GM23338 (cell line): ENCODE measurements around the gene NPPA. TPM values are rescaled to one million over a fixed set of nuclear protein-coding genes. Genes with fewer than 3 reads are reported as not detected.

ENCODE experiments used
- ATAC-seq: fragments of 200-7000 bp; cut with Tn5 transposase; 3 replicates; pipeline ENCODE4 v1.9.1; 2020
- DNase-seq: peaks from one replicate; pipeline ENCODE4 v3.0.0-alpha.2; 2015; ENCODE audit warnings: low spot score
- H2AFZ ChIP-seq: fragments of 200-600 bp; sonication (generic); 2 replicates; pipeline ENCODE4 v1.8.0; 2016; ENCODE audit warnings: antibody characterized with exemption, mild to moderate bottlenecking, moderate library complexity
- H3F3A ChIP-seq: fragments of 200-600 bp; sonication (generic); replicated peaks from 2 replicates; pipeline ENCODE4 v1.8.0; 2017; ENCODE audit warnings: antibody characterized with exemption, mixed run types, low read depth
- H3K27ac ChIP-seq: fragments of 200-600 bp; sonication (generic); 2 replicates; pipeline ENCODE4 v1.6.1; 2016; ENCODE audit warnings: low read depth
- H3K27me3 ChIP-seq: fragments of 200-600 bp; sonication (generic); 2 replicates; pipeline ENCODE4 v1.8.0; 2016; ENCODE audit warnings: mild to moderate bottlenecking, mixed run types, moderate library complexity; ENCODE audit not compliant: insufficient read depth
- H3K36me3 ChIP-seq: fragments of 200-600 bp; sonication (generic); 2 replicates; pipeline ENCODE4 v1.8.0; 2016; ENCODE audit warnings: mild to moderate bottlenecking; ENCODE audit not compliant: insufficient read depth
- H3K4me1 ChIP-seq: fragments of 200-600 bp; sonication (generic); 2 replicates; pipeline ENCODE4 v1.8.0; 2016; ENCODE audit warnings: mild to moderate bottlenecking, moderate library complexity; ENCODE audit not compliant: insufficient read depth
- H3K4me2 ChIP-seq: fragments of 200-600 bp; sonication (generic); 2 replicates; pipeline ENCODE4 v1.7.1; 2017; ENCODE audit warnings: mixed run types
- H3K4me3 ChIP-seq: fragments of 200-600 bp; sonication (generic); 2 replicates; pipeline ENCODE4 v1.6.1; 2016; ENCODE audit warnings: mixed run types
- H3K79me2 ChIP-seq: fragments of 200-600 bp; sonication (generic); replicated peaks from 2 replicates; pipeline ENCODE4 v1.8.0; 2017; ENCODE audit warnings: mild to moderate bottlenecking; ENCODE audit not compliant: insufficient read depth
- H3K9me2 ChIP-seq: fragments of 200-600 bp; sonication (generic); 2 replicates; pipeline ENCODE4 v1.8.0; 2017; ENCODE audit not compliant: insufficient read depth
- H4K20me1 ChIP-seq: fragments of 200-600 bp; sonication (generic); replicated peaks from 2 replicates; pipeline ENCODE4 v1.8.0; 2017; ENCODE audit warnings: mild to moderate bottlenecking; ENCODE audit not compliant: insufficient read depth
- H3K27ac Mint-ChIP-seq: 2 replicates; pipeline ENCODE4 v1.8.0; 2020; ENCODE audit warnings: inconsistent platforms, mild to moderate bottlenecking, moderate library complexity, mixed read lengths
- H3K27me3 Mint-ChIP-seq: 3 replicates; pipeline ENCODE4 v1.8.0; 2022; ENCODE audit warnings: low read depth, mild to moderate bottlenecking, moderate library complexity, mixed read lengths, inconsistent platforms; ENCODE audit not compliant: insufficient read depth, poor library complexity
- H3K36me3 Mint-ChIP-seq: 3 replicates; pipeline ENCODE4 v1.8.0; 2021; ENCODE audit warnings: low read depth, mild to moderate bottlenecking, inconsistent platforms, moderate library complexity, mixed read lengths
- H3K4me1 Mint-ChIP-seq: 3 replicates; pipeline ENCODE4 v1.8.0; 2020; ENCODE audit warnings: mild to moderate bottlenecking, inconsistent platforms, mixed read lengths
- H3K4me3 Mint-ChIP-seq: 3 replicates; pipeline ENCODE4 v1.8.0; 2021; ENCODE audit warnings: moderate library complexity, mild to moderate bottlenecking, inconsistent platforms, mixed read lengths
- H3K9me3 Mint-ChIP-seq: 3 replicates; pipeline ENCODE4 v1.8.0; 2020; ENCODE audit warnings: moderate library complexity, mild to moderate bottlenecking, inconsistent platforms, mixed read lengths
- CREB1 ChIP-seq: fragments of 250-450 bp; sonication (Bioruptor Pico); IDR thresholded peaks from 2 replicates; pipeline ENCODE4 v1.5.0; 2020; ENCODE audit warnings: low read depth, mild to moderate bottlenecking, moderate library complexity
- ETS1 ChIP-seq: IDR thresholded peaks from 2 replicates; pipeline ENCODE4 v1.6.1; 2016; ENCODE audit warnings: antibody characterized with exemption
- EZH2 ChIP-seq: fragments of 200-600 bp; sonication (generic); IDR thresholded peaks from one replicate; pipeline ENCODE4 v1.8.0; 2017; ENCODE audit warnings: antibody characterized with exemption, mild to moderate bottlenecking, low read depth; ENCODE audit not compliant: unreplicated experiment
- EZH2phosphoT487 ChIP-seq: fragments of 200-600 bp; sonication (generic); IDR thresholded peaks from one replicate; pipeline ENCODE4 v1.8.1; 2018; ENCODE audit warnings: antibody characterized with exemption; ENCODE audit not compliant: unreplicated experiment
- JUNB ChIP-seq: IDR thresholded peaks from one replicate; pipeline ENCODE4 v1.6.1; 2016; ENCODE audit warnings: antibody characterized with exemption; ENCODE audit not compliant: unreplicated experiment
- NANOG ChIP-seq: IDR thresholded peaks from 2 replicates; pipeline ENCODE4 v1.6.1; 2016; ENCODE audit warnings: antibody characterized with exemption, borderline replicate concordance
- POLR2AphosphoS5 ChIP-seq: IDR thresholded peaks from 2 replicates; pipeline ENCODE4 v1.6.1; 2016; ENCODE audit warnings: antibody characterized with exemption, low read depth
- REST ChIP-seq: IDR thresholded peaks from one replicate; pipeline ENCODE4 v1.6.1; 2018; ENCODE audit warnings: antibody characterized with exemption; ENCODE audit not compliant: unreplicated experiment
- STAT1 ChIP-seq: IDR thresholded peaks from one replicate; pipeline ENCODE4 v1.6.1; 2016; ENCODE audit warnings: antibody characterized with exemption; ENCODE audit not compliant: unreplicated experiment
- ZNF114 ChIP-seq: fragments of 250-450 bp; sonication (Bioruptor Pico); IDR thresholded peaks from 2 replicates; pipeline ENCODE4 v1.5.0; 2020; ENCODE audit warnings: mild to moderate bottlenecking, moderate library complexity
- ZNF331 ChIP-seq: fragments of 250-450 bp; sonication (Bioruptor Pico); IDR thresholded peaks from 2 replicates; pipeline ENCODE4 v1.5.0; 2020; ENCODE audit warnings: low read depth, mild to moderate bottlenecking, moderate library complexity
- polyA plus RNA-seq: library from polyadenylated mRNA; unstranded; fragments of >200 nt; fragmentation: Nextera tagmentation; extraction: Ambion mirVana; gene quantifications from 2 replicates; pipeline ENCODE4 v1.2.1, GENCODE V29; 2016
- total RNA-seq: library from RNA; depleted of rRNA; stranded (reverse); fragments of >200 nt; shearing (Covaris generic); gene quantifications from 2 replicates; pipeline ENCODE4 v1.2.3, GENCODE V29; 2014

NPPA gene
- total and polyA plus RNA-seq, 2 experiments from 2014 or later = 0.29 TPM; not detected in 1

GRCh38 chr1:11802616-11802972 lies 45.0 kb downstream of the NPPA start:
- Histone ChIP-seq H3K9me2 (no peaks in the 10 kb centered on the region), H3K4me1 (peaks cover 32% of the 10 kb centered on the region), H3K27me3 (no peaks in the 10 kb centered on the region), H3K79me2 (peaks cover 25% of the 10 kb centered on the region), H3K36me3 (no peaks in the 10 kb centered on the region; the same call in 1 of the 2 replicates), H3K4me3 (peak overlapping the region; percentile 98), H3F3A (peaks cover 22% of the 10 kb centered on the region; the same call in 1 of the 2 replicates), H3K4me2 (peak overlapping the region; percentile 100), H3K27ac (peak overlapping the region; percentile 88; the same call in 1 of the 2 replicates), H2AFZ (no peak overlapping the region), H4K20me1 (no peaks in the 10 kb centered on the region; the same call in 1 of the 2 replicates)
- H3K4me3 Mint-ChIP-seq = peak overlapping the region; percentile 92
- peaks cover 2% of the 10 kb centered on the region; the same call in 1 of the 3 replicates for H3K9me3 Mint-ChIP-seq
- 0 out of 2 replicates have a peak overlapping the region, but pooled peaks have one; percentile 56 for H3K27ac Mint-ChIP-seq
- ATAC-seq = no peak
- H3K4me1 Mint-ChIP-seq = peaks cover 40% of the 10 kb centered on the region
- H3K27me3 Mint-ChIP-seq = peaks cover 10% of the 10 kb centered on the region
- DNase-seq = peak; percentile 55
- H3K36me3 Mint-ChIP-seq = peaks cover 29% of the 10 kb centered on the region
- TF ChIP-seq CREB1 (no peak), EZH2 (no peak), REST (no peak)

DNA sequence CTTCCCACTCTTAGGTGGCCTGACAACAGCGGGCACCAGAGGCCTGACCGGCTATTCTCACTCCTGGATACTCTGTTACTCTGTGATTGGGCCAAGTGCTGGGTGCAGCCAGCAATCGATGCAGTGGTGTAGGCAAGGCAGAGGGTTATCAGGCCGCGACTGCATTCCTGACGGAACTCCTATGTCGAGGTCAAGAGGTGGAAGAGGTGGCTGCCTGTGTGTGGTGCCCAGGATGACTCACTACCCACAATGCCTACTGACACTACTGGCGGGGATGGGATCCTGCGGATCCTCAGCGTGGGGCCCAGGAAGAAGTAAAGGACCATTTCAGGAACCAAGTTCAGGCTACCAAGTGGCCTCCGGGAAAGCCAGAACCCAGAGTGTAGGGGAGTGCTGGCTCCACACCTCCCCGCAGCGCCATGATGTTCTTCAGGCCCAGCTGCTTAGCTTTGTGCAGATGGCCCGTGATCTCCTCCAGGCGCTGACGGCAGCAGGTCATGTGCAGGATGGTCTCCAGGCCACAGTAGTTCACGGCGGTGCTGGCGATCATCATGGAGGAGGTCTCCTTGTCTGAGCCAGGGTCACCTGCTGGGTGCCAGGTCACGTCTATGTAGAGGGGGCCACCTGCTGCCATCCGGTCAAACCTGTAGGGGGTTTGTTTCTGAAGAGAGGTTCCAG lies 46.7 kb downstream of the NPPA start:
- H3K36me3 ChIP-seq = no peaks in the 10 kb centered on the region
- no peak overlapping the region for H3K4me3 ChIP-seq
- ATAC-seq (no peak), DNase-seq (no peak)
- H4K20me1 ChIP-seq = no peaks in the 10 kb centered on the region; the same call in none of the 2 replicates
- H3K27ac Mint-ChIP-seq = no peak overlapping the region
- H3K79me2 ChIP-seq = peaks cover 10% of the 10 kb centered on the region; the same call in 1 of the 2 replicates
- no peaks in the 10 kb centered on the region for H3K9me2 ChIP-seq
- H3F3A ChIP-seq = peaks cover 18% of the 10 kb centered on the region; the same call in 1 of the 2 replicates
- H3K4me1 Mint-ChIP-seq = peaks cover 32% of the 10 kb centered on the region
- no peak overlapping the region for H3K4me3 Mint-ChIP-seq
- H3K27me3 ChIP-seq = no peaks in the 10 kb centered on the region
- peaks cover 20% of the 10 kb centered on the region for H3K4me1 ChIP-seq
- H2AFZ ChIP-seq = no peak overlapping the region
- peaks cover under 1% of the 10 kb centered on the region; the same call in 1 of the 3 replicates for H3K9me3 Mint-ChIP-seq
- H3K4me2 ChIP-seq = no peak overlapping the region
- H3K36me3 Mint-ChIP-seq = peaks cover 31% of the 10 kb centered on the region
- H3K27ac ChIP-seq = no peak overlapping the region
- H3K27me3 Mint-ChIP-seq = peaks cover 7% of the 10 kb centered on the region
- no peak for TF ChIP-seq ZNF331
- no peak for TF ChIP-seq JUNB
- no peak for TF ChIP-seq STAT1
- no peak for TF ChIP-seq POLR2AphosphoS5
- no peak for TF ChIP-seq ZNF114
- TF ChIP-seq CREB1 = no peak
- TF ChIP-seq NANOG = no peak
- no peak for TF ChIP-seq ETS1
- TF ChIP-seq EZH2phosphoT487 = no peak
